ENCODE results near the gene ZCWPW1.

Gene ZCWPW1

GRCh38 chr7:100467638-100468373 lies 39.3 kb upstream of the ZCWPW1 start:
- no peak for TF ChIP-seq GLIS3 (CRISPR knock-in tag; IDR thresholded peaks at IDR 0.05)
- no peak for TF ChIP-seq PPARA (CRISPR knock-in tag; IDR thresholded peaks at IDR 0.05; ENCODE audit: borderline replicate concordance)
- TF ChIP-seq BACH2 (CRISPR knock-in tag; IDR thresholded peaks at IDR 0.05; ENCODE audit: borderline replicate concordance) = no peak
- TF ChIP-seq CSRNP3 (CRISPR knock-in tag; IDR thresholded peaks at IDR 0.05) = no peak
- no peak for TF ChIP-seq CSDC2 (CRISPR knock-in tag; IDR thresholded peaks at IDR 0.05)
- no peak for TF ChIP-seq ZFP3 (CRISPR knock-in tag; IDR thresholded peaks at IDR 0.05)
- no peak for TF ChIP-seq ESRRG (CRISPR knock-in tag; IDR thresholded peaks at IDR 0.05)
- TF ChIP-seq, protein P1, sequence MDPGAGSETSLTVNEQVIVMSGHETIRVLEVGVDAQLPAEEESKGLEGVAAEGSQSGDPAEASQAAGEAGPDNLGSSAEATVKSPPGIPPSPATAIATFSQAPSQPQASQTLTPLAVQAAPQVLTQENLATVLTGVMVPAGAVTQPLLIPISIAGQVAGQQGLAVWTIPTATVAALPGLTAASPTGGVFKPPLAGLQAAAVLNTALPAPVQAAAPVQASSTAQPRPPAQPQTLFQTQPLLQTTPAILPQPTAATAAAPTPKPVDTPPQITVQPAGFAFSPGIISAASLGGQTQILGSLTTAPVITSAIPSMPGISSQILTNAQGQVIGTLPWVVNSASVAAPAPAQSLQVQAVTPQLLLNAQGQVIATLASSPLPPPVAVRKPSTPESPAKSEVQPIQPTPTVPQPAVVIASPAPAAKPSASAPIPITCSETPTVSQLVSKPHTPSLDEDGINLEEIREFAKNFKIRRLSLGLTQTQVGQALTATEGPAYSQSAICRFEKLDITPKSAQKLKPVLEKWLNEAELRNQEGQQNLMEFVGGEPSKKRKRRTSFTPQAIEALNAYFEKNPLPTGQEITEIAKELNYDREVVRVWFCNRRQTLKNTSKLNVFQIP (CRISPR knock-in tag; IDR thresholded peaks at IDR 0.05; ENCODE audit: borderline replicate concordance, low read depth) = no peak
- TF ChIP-seq RARB (CRISPR knock-in tag; IDR thresholded peaks at IDR 0.05) = no peak
- TF ChIP-seq ZC3H10 (CRISPR knock-in tag; IDR thresholded peaks at IDR 0.05) = no peak
- no peak for TF ChIP-seq SNAI2 (CRISPR knock-in tag; IDR thresholded peaks at IDR 0.05)
- TF ChIP-seq OSR1 (CRISPR knock-in tag; IDR thresholded peaks at IDR 0.05) = no peak
- ATAC-seq = no peak

DNA sequence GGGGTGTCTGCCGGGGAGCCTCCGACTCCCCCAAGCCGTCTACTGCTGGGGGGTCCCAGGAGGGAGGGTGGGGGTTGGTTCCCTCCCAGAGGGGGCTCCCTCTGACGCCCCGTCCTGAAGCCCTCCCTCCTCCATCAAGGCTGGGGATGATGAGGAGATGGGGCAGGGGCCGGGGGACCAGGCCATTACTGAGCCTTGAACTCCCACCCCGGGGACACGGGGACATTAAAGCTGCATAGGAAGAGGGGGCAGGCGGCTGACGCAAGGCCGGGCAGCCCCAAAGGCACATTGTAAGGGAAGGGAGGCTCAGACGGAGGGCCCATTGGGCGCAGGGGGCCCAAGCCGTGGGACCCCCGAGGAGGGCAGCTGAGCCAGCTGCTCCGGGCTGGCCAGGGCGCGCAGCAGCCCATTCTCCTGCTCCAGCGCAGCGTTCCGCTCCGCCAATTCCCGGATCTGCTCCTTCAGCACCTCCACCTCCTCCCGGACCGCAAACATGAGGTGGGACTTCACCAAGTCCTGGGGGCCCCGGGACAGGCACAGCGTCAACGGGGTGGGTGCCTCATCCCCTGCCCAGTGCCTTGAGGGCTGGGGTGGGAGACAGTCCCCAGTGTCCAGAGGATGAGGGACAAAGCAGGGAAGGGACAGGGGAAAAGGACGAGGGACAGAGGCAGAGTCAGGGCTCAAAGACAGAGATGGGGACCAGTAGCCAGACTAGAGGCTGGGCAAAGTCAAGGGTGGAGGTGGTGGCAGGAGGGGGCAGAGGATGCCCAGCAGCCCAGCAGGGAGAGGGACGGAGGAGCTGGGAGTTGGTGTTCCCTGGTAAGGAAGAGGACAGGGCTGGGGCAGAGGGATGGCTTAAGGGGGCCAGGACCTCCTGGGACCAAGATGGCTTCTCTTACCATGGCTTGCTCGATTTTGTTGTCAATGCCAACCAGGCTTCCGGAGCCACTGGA lies 38.4 kb upstream of the ZCWPW1 start:
- TF ChIP-seq, protein P2, sequence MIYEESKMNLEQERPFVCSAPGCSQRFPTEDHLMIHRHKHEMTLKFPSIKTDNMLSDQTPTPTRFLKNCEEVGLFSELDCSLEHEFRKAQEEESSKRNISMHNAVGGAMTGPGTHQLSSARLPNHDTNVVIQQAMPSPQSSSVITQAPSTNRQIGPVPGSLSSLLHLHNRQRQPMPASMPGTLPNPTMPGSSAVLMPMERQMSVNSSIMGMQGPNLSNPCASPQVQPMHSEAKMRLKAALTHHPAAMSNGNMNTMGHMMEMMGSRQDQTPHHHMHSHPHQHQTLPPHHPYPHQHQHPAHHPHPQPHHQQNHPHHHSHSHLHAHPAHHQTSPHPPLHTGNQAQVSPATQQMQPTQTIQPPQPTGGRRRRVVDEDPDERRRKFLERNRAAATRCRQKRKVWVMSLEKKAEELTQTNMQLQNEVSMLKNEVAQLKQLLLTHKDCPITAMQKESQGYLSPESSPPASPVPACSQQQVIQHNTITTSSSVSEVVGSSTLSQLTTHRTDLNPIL (CRISPR knock-in tag; IDR thresholded peaks at IDR 0.05; ENCODE audit: low read depth) = no peak
- no peak for TF ChIP-seq GLIS3 (CRISPR knock-in tag; IDR thresholded peaks at IDR 0.05)
- no peak for TF ChIP-seq CSDC2 (CRISPR knock-in tag; IDR thresholded peaks at IDR 0.05)
- no peak for TF ChIP-seq ZFP30 (CRISPR knock-in tag; IDR thresholded peaks at IDR 0.05)
- no peak for TF ChIP-seq ZNF565 (CRISPR knock-in tag; conservative IDR thresholded peaks at IDR 0.05; ENCODE audit: low read depth)
- no peak for TF ChIP-seq ZFP3 (CRISPR knock-in tag; IDR thresholded peaks at IDR 0.05)
- TF ChIP-seq ESRRG (CRISPR knock-in tag; IDR thresholded peaks at IDR 0.05) = no peak
- TF ChIP-seq, protein P1 (CRISPR knock-in tag; IDR thresholded peaks at IDR 0.05; ENCODE audit: borderline replicate concordance, low read depth) = no peak
- TF ChIP-seq OSR1 (CRISPR knock-in tag; IDR thresholded peaks at IDR 0.05) = no peak
- no peak for TF ChIP-seq ARNTL (CRISPR knock-in tag; IDR thresholded peaks at IDR 0.05; ENCODE audit: borderline replicate concordance, low read depth)
- TF ChIP-seq RARB (CRISPR knock-in tag; IDR thresholded peaks at IDR 0.05) = no peak
- TF ChIP-seq TOX (CRISPR knock-in tag; IDR thresholded peaks at IDR 0.05; ENCODE audit: borderline replicate concordance) = no peak
- TF ChIP-seq ISL1 (CRISPR knock-in tag; IDR thresholded peaks at IDR 0.05) = no peak
- TF ChIP-seq, protein P3, sequence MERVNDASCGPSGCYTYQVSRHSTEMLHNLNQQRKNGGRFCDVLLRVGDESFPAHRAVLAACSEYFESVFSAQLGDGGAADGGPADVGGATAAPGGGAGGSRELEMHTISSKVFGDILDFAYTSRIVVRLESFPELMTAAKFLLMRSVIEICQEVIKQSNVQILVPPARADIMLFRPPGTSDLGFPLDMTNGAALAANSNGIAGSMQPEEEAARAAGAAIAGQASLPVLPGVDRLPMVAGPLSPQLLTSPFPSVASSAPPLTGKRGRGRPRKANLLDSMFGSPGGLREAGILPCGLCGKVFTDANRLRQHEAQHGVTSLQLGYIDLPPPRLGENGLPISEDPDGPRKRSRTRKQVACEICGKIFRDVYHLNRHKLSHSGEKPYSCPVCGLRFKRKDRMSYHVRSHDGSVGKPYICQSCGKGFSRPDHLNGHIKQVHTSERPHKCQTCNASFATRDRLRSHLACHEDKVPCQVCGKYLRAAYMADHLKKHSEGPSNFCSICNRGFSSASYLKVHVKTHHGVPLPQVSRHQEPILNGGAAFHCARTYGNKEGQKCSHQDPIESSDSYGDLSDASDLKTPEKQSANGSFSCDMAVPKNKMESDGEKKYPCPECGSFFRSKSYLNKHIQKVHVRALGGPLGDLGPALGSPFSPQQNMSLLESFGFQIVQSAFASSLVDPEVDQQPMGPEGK (CRISPR knock-in tag; IDR thresholded peaks at IDR 0.05; ENCODE audit: borderline replicate concordance) = no peak
- no peak for TF ChIP-seq PPARA (CRISPR knock-in tag; IDR thresholded peaks at IDR 0.05; ENCODE audit: borderline replicate concordance)
- no peak for TF ChIP-seq ZC3H10 (CRISPR knock-in tag; IDR thresholded peaks at IDR 0.05)
- TF ChIP-seq ZNF70 (CRISPR knock-in tag; IDR thresholded peaks at IDR 0.05) = no peak
- no peak for ATAC-seq
